Panc1 (cell line): Measurements from ENCODE around the gene XPA. TPM values are rescaled to one million over a fixed set of nuclear protein-coding genes. Genes with fewer than 3 reads are reported as not detected.

Source experiments
- ATAC-seq: fragments of 200-7000 bp; cut with Tn5 transposase; 2 replicates; pipeline ENCODE4 v1.9.1; 2020; ENCODE audit warnings: mild to moderate bottlenecking, moderate library complexity
- BruUV-seq: library from RNA; stranded (reverse); fragments of 400-500 nt; replicated peaks from 2 replicates; lab custom pipeline; 2021; lab: Mats Ljungman, UMichigan
- CTCF ChIA-PET: fragments of 300-600 bp; sonication (Branson Sonifier 250); formaldehyde crosslinking; loops from one replicate; lab custom pipeline; 2022; ENCODE audit warnings: antibody characterized with exemption; lab: Charles Lee
- POLR2A ChIA-PET: fragments of 300-600 bp; sonication (Branson Sonifier 250); formaldehyde crosslinking; loops from one replicate; lab custom pipeline; 2022; ENCODE audit warnings: antibody characterized with exemption; lab: Charles Lee
- DNase-seq: peaks from one replicate; pipeline ENCODE4 v3.0.0-alpha.2; 2010; ENCODE audit warnings: low read depth, low spot score
- H3K27ac ChIP-seq: 2 replicates; pipeline ENCODE4 v1.5.1; 2011; ENCODE audit warnings: mild to moderate bottlenecking, low read length, inconsistent platforms
- H3K27me3 ChIP-seq: fragments of 200-500 bp; sonication (Bioruptor generic); 2 replicates; pipeline ENCODE4 v1.6.0; 2014; ENCODE audit warnings: low read length, inconsistent platforms; ENCODE audit not compliant: control insufficient read depth, insufficient read depth
- H3K36me3 ChIP-seq: fragments of 200-500 bp; sonication (Bioruptor generic); 2 replicates; pipeline ENCODE4 v1.5.1; 2014; ENCODE audit warnings: inconsistent platforms, mild to moderate bottlenecking, low read length, moderate library complexity; ENCODE audit not compliant: control insufficient read depth, insufficient read depth
- H3K4me1 ChIP-seq: 2 replicates; pipeline ENCODE4 v1.5.1; 2011; ENCODE audit warnings: inconsistent platforms, mild to moderate bottlenecking, low read length, moderate library complexity; ENCODE audit not compliant: control insufficient read depth, insufficient read depth
- H3K4me3 ChIP-seq, 2 experiments: 2 replicates each; pipeline ENCODE4 v1.5.1; 2011 to 2012; ENCODE audit warnings: low read depth in 2 of 2, low read length in 2 of 2, mild to moderate bottlenecking in 2 of 2, inconsistent platforms in 1 of 2, moderate library complexity in 1 of 2
- H3K9me3 ChIP-seq: fragments of 200-500 bp; sonication (Bioruptor generic); 2 replicates; pipeline ENCODE4 v1.5.1; 2014; ENCODE audit warnings: low read depth, mild to moderate bottlenecking, inconsistent platforms, low read length, moderate library complexity; ENCODE audit not compliant: control insufficient read depth, insufficient read depth
- CTCF ChIP-seq: fragments of 450-650 bp; IDR thresholded peaks from 2 replicates; pipeline ENCODE4 v1.5.1; 2017; ENCODE audit warnings: mild to moderate bottlenecking
- POLR2AphosphoS5 ChIP-seq: IDR thresholded peaks from 2 replicates; pipeline ENCODE4 v1.6.1; 2012; ENCODE audit warnings: mild to moderate bottlenecking, low read depth, low read length, moderate library complexity
- REST ChIP-seq, 2 experiments: IDR thresholded peaks; 2 replicates each; pipeline ENCODE4 v1.6.1; 2011 to 2012; ENCODE audit warnings: low read depth in 2 of 2, control low read depth in 1 of 2, low read length in 1 of 2, mild to moderate bottlenecking in 1 of 2, moderate library complexity in 1 of 2; ENCODE audit not compliant: insufficient read depth in 1 of 2
- SIN3A ChIP-seq: IDR thresholded peaks from 2 replicates; pipeline ENCODE4 v1.6.1; 2012; ENCODE audit warnings: low read depth, mild to moderate bottlenecking, low read length, moderate library complexity, borderline replicate concordance; ENCODE audit not compliant: insufficient read depth
- TCF7L2 ChIP-seq: IDR thresholded peaks from 2 replicates; pipeline ENCODE4 v1.6.1; 2011; ENCODE audit warnings: mild to moderate bottlenecking, low read depth, low read length, inconsistent platforms
- in situ Hi-C: cut with HindIII; loops from 2 replicates; pipeline ENCODE4 v1.10.0; 2016; ENCODE audit warnings: low sequenced_read_pairs, low pct_unique_long_range_greater_than_20kb
- intact Hi-C: fragments of 100-400 bp; cut with micrococcal nuclease; formaldehyde crosslinking; loops from one replicate; pipeline ENCODE4 v1.10.0; 2022; ENCODE audit not compliant: unreplicated experiment
- total RNA-seq: library from RNA; stranded (reverse); gene quantifications from one replicate; pipeline ENCODE4 v1.2.1, GENCODE V29; 2021; ENCODE audit not compliant: unreplicated experiment

The XPA gene
- total RNA-seq, 1 experiment from 2014 or later: 7.1 TPM

- Histone ChIP-seq H3K27me3 (no peaks in the 10 kb centered on the region), H3K27ac (no peak overlapping the region), H3K4me1 (no peaks in the 10 kb centered on the region), H3K4me3 (no peak overlapping the region), H3K36me3 (peaks cover 26% of the 10 kb centered on the region), H3K9me3 (no peaks in the 10 kb centered on the region)
- no TSS peak for BruUV-seq
- in situ Hi-C loops (no loop called here), intact Hi-C loops (no loop called here)
- no peak for DNase-seq
- TF ChIP-seq SIN3A (no peak), REST (IDR thresholded peaks at IDR 0.05; ENCODE audit: insufficient read depth in 1 of 2, low read depth in 2 of 2, low read length in 1 of 2) (no peak), TCF7L2 (no peak), CTCF (no peak), POLR2AphosphoS5 (no peak)
- POLR2A ChIA-PET: no interaction called here
- ATAC-seq: no peak
- CTCF ChIA-PET: no interaction called here
Observed at GRCh38 chr9:97659771-97660170, 37.4 kb downstream of the XPA start.

DNA sequence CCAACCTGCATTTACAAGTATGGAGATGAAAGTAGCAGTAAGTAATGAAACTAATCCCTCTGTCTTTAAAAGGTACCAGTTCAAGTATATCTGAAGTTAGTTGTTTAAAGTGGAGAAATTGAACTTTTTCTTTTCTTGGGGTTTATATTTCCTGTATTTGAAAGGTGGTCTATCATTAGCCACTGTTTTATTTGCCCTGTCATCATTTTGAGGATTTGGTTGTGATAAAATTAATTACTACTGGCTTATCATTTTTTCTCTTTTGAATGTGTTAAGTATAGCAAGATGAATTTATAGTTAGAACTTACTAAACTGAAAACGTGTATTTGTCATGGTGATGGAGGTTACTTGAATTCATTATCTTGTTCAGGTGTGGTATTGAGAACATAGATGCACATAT is 38.4 kb downstream of the XPA start:
- Histone ChIP-seq H3K27ac (no peak overlapping the region), H3K4me1 (no peaks in the 10 kb centered on the region), H3K4me3 (no peak overlapping the region), H3K27me3 (no peaks in the 10 kb centered on the region), H3K9me3 (no peaks in the 10 kb centered on the region), H3K36me3 (peaks cover 26% of the 10 kb centered on the region)
- in situ Hi-C loops: no loop called here
- BruUV-seq: no TSS peak
- TF ChIP-seq REST (IDR thresholded peaks at IDR 0.05; ENCODE audit: insufficient read depth in 1 of 2, low read depth in 2 of 2, low read length in 1 of 2) (no peak), CTCF (no peak), POLR2AphosphoS5 (no peak), SIN3A (no peak), TCF7L2 (no peak)
- intact Hi-C loops: no loop called here
- ChIA-PET POLR2A (no interaction called here), CTCF (no interaction called here)
- no peak for ATAC-seq
- no peak for DNase-seq
